ENCODE measurements around the gene TACR1. TPM values are rescaled to one million over a fixed set of nuclear protein-coding genes. Genes with fewer than 3 reads are reported as not detected.

Gene TACR1
- total RNA-seq, 3 donors from 2014 or later = 1.3 to 5.9 (median 2.4) TPM

DNA sequence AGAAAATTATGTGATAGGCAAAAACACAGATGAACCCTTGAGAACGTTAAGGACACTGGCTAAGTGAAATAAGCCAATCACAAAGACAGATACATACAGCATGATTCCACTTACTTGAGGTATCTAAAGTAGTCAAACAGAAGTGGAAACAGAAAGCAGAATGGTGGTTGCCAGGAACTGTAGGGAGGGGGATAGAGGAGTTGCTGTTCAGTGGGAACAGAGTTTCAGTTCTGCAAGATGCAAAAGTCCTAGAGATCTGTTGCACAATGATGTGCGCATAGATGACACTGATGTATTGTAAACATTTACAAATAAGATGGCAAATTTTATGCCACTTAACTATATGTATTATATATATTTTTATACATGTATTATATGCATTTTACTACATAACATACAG is 181.2 kb downstream of the TACR1 start:
- Histone ChIP-seq H3K4me1 (no peaks in the 10 kb centered on the region), H3K4me3 (no peak overlapping the region), H3K27me3 (no peaks in the 10 kb centered on the region), H3K36me3 (no peaks in the 10 kb centered on the region), H3K27ac (no peak overlapping the region), H3K9me3 (no peaks in the 10 kb centered on the region)
- DNase-seq (ENCODE audit: low spot score in 2 of 2) = no peak
- intact Hi-C loops (cut with DNase I; ENCODE audit: low total_unique reads) = no loop called here
- TF ChIP-seq CTCF (IDR thresholded peaks at IDR 0.05) = no peak
- TF ChIP-seq POLR2AphosphoS5 (IDR thresholded peaks at IDR 0.05) = no peak
- no peak for TF ChIP-seq POLR2A (IDR thresholded peaks at IDR 0.05)

DNA sequence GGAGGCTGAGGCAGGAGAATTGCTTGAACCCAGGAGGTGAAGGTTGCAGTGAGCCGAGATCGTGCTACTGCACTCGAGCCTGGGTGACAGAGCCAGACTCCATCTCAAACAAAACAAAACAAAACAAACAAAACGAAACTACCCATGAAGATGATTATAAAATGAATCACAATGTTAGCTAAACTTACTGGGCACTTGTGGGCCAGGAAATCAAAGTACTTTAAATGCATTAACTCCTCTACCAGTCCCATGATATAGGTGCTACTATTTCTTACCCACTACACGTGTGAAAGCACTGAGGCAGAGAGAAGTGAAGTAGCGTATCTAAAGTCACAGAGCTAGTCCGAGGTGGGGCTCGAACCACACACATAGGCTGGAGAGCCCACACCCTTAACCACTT is 187.2 kb downstream of the TACR1 start:
- TF ChIP-seq POLR2A (IDR thresholded peaks at IDR 0.05) (no peak), CTCF (IDR thresholded peaks at IDR 0.05) (no peak), POLR2AphosphoS5 (IDR thresholded peaks at IDR 0.05) (no peak)

DNA sequence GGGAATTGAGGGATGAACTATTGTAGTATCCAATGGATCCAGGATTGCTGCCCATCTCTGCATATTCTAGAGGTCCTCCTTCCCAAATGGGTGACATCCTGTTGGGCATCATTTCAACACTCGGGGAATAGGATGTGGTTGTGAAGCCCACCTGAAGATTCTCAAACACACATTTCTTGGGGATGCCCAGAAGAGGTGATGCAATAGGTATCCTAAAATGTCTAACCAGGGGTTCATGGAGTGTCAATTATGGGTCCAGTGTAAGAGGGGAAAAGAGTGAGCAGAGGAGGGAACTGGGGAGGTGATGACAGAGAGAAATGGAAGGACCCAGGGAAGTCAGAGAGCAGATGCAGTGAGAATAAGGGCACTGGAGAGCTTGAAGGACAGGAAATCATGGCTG is 188.7 kb downstream of the TACR1 start:
- DNase-seq (ENCODE audit: low spot score in 2 of 2) = no peak
- no peaks in the 10 kb centered on the region for H3K36me3 ChIP-seq
- no peak overlapping the region for H3K27ac ChIP-seq
- intact Hi-C loops (cut with DNase I; ENCODE audit: low total_unique reads) = loop anchor here (5.0 kb wide), 1 partner anchor 338 kb away; no protein-coding TSS in a partner anchor
- H3K4me3 ChIP-seq = no peak overlapping the region
- TF ChIP-seq POLR2AphosphoS5 (IDR thresholded peaks at IDR 0.05) = no peak
- no peak for TF ChIP-seq POLR2A (IDR thresholded peaks at IDR 0.05)
- no peaks in the 10 kb centered on the region for H3K9me3 ChIP-seq
- no peaks in the 10 kb centered on the region for H3K27me3 ChIP-seq
- no peaks in the 10 kb centered on the region for H3K4me1 ChIP-seq

More for the DNA sequence above, 187.2 kb downstream of the TACR1 start:
- DNase-seq (ENCODE audit: low spot score in 2 of 2) = no peak
- Histone ChIP-seq H3K27ac (no peak overlapping the region), H3K4me1 (no peaks in the 10 kb centered on the region), H3K36me3 (no peaks in the 10 kb centered on the region), H3K4me3 (no peak overlapping the region), H3K27me3 (no peaks in the 10 kb centered on the region), H3K9me3 (no peaks in the 10 kb centered on the region)
- intact Hi-C loops (cut with DNase I; ENCODE audit: low total_unique reads) = loop anchor here (5.0 kb wide), 1 partner anchor 340 kb away; no protein-coding TSS in a partner anchor

- H3K9me3 ChIP-seq = no peaks in the 10 kb centered on the region
- no peak for DNase-seq (ENCODE audit: low spot score in 2 of 2)
- H3K36me3 ChIP-seq = no peaks in the 10 kb centered on the region
- H3K4me3 ChIP-seq = no peak overlapping the region
- no peak overlapping the region for H3K27ac ChIP-seq
- no peaks in the 10 kb centered on the region for H3K4me1 ChIP-seq
- no peak for TF ChIP-seq CTCF (IDR thresholded peaks at IDR 0.05)
- no peak for TF ChIP-seq POLR2A (IDR thresholded peaks at IDR 0.05)
- no peak for TF ChIP-seq POLR2AphosphoS5 (IDR thresholded peaks at IDR 0.05)
- no peaks in the 10 kb centered on the region for H3K27me3 ChIP-seq
- intact Hi-C loops (cut with DNase I; ENCODE audit: low total_unique reads) = no loop called here
These were observed 191.5 kb downstream of the TACR1 start for GRCh38 chr2:75007819-75008218.

DNA sequence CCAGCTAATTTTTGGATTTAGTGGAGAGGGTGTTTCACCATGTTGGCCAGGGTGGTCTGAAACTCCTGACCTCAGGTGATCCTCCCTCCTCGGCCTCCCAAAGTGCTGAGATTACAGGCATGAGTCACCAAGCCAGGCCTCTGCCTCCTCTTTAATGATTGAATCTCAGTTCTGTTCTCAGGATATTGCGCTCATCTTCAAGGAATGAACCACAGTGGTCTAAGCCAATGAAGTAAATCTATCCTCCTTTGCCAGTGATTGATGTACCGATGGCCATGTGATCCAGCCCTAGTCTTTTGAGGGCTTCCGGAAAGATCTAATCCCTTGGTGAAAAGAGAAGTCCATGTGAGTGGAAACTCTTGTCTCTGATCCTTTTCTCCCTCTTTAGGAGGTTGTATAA is 192.3 kb downstream of the TACR1 start:
- no peak overlapping the region for H3K27ac ChIP-seq
- no peak overlapping the region for H3K4me3 ChIP-seq
- no peaks in the 10 kb centered on the region for H3K36me3 ChIP-seq
- intact Hi-C loops (cut with DNase I; ENCODE audit: low total_unique reads) = no loop called here
- TF ChIP-seq POLR2AphosphoS5 (IDR thresholded peaks at IDR 0.05) = no peak
- no peak for TF ChIP-seq CTCF (IDR thresholded peaks at IDR 0.05)
- TF ChIP-seq POLR2A (IDR thresholded peaks at IDR 0.05) = no peak
- no peaks in the 10 kb centered on the region for H3K4me1 ChIP-seq
- H3K9me3 ChIP-seq = no peaks in the 10 kb centered on the region
- DNase-seq (ENCODE audit: low spot score in 2 of 2) = no peak
- H3K27me3 ChIP-seq = no peaks in the 10 kb centered on the region

- Histone ChIP-seq H3K27ac (no peak overlapping the region), H3K4me1 (no peaks in the 10 kb centered on the region), H3K27me3 (no peaks in the 10 kb centered on the region), H3K36me3 (no peaks in the 10 kb centered on the region), H3K4me3 (no peak overlapping the region), H3K9me3 (no peaks in the 10 kb centered on the region)
- no peak for DNase-seq (ENCODE audit: low spot score in 2 of 2)
- intact Hi-C loops (cut with DNase I; ENCODE audit: low total_unique reads) = no loop called here
- no peak for TF ChIP-seq POLR2A (IDR thresholded peaks at IDR 0.05)
- no peak for TF ChIP-seq CTCF (IDR thresholded peaks at IDR 0.05)
- TF ChIP-seq POLR2AphosphoS5 (IDR thresholded peaks at IDR 0.05) = no peak
These were observed 193.3 kb downstream of the TACR1 start for GRCh38 chr2:75006041-75006440.

Data from breast epithelium (tissue), 4 donors.